GM13976 (cell line): Measurements from ENCODE around the gene RNF183.
"Not testable (repeated sequence)": the region's sequence is repeated elsewhere in the genome, so short reads cannot be mapped to it uniquely, and the experiment has no call there.

Experiments used
- DNase-seq: peaks from one replicate; pipeline ENCODE4 v3.0.0; 2012; ENCODE audit warnings: low spot score
- in situ Hi-C: fragments of 300-500 bp; cut with MboI; formaldehyde crosslinking; loops from one replicate; pipeline ENCODE4 v1.12.0; 2022; ENCODE audit warnings: low sequenced_read_pairs, mixed read lengths, inconsistent platforms; ENCODE audit not compliant: unreplicated experiment
- TF ChIP-seq, protein P1 (sequence below): IDR thresholded peaks from 2 replicates; pipeline ENCODE4 v1.5.1; 2012; ENCODE audit warnings: borderline replicate concordance, mild to moderate bottlenecking; ENCODE audit not compliant: insufficient read depth; ENCODE audit errors: extremely low read depth, missing control alignments, control extremely low read depth

Gene RNF183

DNA sequence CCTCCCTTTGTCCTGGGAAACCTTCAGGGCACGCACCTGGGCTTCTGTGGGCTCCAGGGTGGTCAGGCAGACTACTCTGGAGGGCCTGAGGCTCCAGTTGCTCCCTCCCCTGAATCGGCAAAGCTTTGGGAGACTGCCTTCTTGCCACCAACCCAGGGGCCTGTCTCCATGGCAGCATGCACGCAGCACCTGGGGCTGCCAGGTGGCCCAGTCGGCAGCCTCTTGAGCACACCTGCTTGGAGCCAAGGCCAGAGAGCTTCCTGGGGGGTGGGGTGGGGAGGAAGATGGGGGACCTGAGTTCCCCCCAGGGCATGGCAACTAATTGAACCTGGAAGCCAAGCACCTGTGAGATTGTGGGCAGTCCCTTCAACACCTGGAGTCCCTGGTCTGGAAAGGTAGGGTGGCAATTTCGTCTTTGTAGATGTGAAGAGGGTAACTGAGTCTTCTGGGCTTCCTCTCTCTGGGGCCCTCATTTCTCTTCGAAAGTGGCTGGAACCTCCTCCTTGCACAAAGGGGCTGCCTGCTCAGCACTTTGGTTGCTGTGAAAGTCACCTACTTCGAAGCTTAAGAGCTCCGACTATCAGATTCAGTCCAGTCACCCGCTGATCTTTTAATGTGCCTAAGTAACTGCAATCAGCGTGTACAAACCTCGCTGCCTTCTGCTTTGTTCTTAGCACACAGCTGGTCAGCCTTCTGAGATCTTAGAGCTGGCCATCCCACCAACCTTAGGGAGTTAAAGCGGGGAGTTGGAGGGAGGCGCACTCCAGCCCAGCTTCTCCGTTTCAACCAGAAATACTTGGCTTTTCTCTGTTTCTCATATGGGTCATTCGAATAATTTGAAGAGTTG lies 4.0 kb downstream of the RNF183 start:
- in situ Hi-C loops = no loop called here
- no peak for DNase-seq
- TF ChIP-seq, protein P1, sequence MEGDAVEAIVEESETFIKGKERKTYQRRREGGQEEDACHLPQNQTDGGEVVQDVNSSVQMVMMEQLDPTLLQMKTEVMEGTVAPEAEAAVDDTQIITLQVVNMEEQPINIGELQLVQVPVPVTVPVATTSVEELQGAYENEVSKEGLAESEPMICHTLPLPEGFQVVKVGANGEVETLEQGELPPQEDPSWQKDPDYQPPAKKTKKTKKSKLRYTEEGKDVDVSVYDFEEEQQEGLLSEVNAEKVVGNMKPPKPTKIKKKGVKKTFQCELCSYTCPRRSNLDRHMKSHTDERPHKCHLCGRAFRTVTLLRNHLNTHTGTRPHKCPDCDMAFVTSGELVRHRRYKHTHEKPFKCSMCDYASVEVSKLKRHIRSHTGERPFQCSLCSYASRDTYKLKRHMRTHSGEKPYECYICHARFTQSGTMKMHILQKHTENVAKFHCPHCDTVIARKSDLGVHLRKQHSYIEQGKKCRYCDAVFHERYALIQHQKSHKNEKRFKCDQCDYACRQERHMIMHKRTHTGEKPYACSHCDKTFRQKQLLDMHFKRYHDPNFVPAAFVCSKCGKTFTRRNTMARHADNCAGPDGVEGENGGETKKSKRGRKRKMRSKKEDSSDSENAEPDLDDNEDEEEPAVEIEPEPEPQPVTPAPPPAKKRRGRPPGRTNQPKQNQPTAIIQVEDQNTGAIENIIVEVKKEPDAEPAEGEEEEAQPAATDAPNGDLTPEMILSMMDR = no peak

DNA sequence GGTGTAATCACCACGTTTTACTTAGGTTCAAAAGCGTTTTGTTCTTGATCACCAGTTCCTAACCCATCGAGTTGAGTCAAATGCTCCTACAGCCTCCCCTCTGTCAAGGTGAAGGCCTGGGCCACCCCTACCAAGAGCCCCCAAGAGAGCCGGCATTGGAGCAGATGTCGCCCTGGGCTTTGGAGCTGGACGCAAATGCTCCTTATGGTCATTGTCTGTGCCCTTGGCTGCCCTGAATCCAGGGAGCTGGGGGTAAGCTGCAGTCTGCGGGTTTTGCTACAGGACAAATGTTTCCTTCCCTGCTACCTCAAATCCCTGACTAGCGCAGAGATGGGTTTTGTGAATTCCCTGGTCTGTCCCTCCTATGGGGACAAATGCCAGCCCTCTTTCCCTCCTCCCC lies 4.9 kb downstream of the RNF183 start:
- in situ Hi-C loops = no loop called here
- DNase-seq = no peak
- TF ChIP-seq, protein P1 = no peak

DNA sequence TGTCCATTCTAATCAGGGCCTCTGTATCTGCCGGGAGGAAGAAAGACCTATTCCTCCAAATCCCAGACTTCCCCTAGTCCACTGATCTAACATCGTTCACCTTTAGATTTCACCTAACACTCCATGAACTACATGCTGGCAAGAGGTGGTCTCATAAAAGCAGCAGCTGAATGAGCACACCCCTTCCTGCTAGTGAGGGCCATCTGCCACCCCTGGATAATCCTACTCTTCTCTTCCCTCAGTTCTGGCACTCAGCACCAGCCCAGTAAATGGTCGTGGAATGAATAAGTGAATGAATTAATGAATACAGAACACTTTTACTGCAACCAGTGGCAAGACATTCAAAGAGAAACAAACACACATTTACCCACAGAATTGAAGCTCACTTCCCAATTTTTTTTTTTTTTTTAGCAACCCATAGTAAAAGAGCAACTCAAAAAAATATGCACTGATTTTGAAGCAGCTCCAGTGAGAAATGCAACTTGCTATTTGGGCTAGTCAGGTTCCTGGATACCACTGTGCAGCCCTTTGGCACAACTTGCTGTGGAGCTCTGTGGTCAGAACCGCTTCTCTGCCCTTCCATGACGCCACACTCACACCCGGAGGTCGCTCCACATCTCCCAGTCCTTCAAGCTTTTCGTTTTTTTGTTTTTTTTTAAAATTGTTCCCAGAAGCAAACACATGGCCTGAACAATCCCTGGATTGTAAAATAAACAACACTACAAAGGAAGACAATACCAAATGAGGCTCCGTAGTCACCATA lies 6.2 kb downstream of the RNF183 start:
- DNase-seq = no peak
- in situ Hi-C loops = no loop called here
- TF ChIP-seq, protein P1 = no peak

- in situ Hi-C loops, DNase-seq: not testable (repeated sequence)
Measured at GRCh38 chr9:113296247-113296646, 6.9 kb downstream of the RNF183 start.

DNA sequence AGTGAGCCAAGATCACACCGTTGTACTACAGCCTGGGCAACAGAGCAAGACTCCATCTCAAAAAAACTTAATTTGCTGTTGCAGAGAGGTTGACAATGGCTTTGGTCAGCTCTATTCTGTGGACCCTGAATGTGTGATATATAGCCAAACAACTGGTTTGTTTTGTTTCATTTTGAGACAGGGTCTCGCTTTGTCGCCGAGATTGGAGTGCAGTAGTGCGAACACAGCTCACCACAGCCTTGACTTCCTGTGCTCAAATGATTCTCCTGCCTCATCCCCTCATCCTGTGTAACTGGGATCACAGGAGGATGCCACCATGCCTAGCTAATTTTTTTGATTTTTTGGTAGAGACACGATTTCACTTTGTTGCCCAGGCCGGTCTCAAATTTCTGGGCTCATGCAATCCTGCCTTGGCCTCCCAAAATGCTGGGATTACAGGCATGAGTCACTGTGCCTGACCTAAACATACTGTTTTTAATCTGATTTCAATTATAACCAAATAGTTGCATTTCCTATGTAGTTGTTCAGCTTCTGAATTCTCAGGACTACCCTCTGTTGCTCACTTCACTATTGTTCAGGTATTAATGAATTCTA lies 9.8 kb downstream of the RNF183 start:
- no peak for DNase-seq

DNA sequence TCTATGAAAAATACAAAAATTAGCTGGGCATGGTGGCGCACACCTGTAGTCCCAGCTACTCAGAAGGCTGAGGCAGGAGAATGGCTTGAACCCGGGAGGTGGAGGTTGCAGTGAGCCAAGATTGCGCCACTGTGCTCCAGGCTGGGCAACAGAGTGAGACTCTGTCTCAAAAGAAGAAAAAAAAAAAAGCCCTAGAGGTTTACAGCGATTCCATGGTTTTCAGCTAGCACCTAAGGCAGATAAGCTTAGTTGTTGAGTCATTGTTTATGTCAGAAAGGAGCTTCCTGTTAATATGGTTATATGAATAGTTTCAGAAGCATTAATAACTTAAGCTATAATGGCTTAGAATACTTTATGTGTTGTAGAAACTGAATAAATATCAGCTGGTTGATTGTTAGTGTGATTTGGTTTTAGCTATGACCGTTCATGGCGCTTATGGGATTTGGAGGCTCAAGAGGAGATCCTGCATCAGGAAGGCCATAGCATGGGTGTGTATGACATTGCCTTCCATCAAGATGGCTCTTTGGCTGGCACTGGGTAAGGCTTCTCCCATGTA lies 13.0 kb downstream of the RNF183 start:
- DNase-seq = no peak
- TF ChIP-seq, protein P1 = no peak
- in situ Hi-C loops = no loop called here

More for the DNA sequence above, 9.8 kb downstream of the RNF183 start:
- in situ Hi-C loops = no loop called here
- TF ChIP-seq, protein P1 = no peak
